ENCODE results near the gene ZNF414.

Gene ZNF414

GRCh38 chr19:8468124-8468523, 45.8 kb downstream of the ZNF414 start:
- no peak for FAIRE-seq
- no peak for DNase-seq (ENCODE audit: low spot score)

DNA sequence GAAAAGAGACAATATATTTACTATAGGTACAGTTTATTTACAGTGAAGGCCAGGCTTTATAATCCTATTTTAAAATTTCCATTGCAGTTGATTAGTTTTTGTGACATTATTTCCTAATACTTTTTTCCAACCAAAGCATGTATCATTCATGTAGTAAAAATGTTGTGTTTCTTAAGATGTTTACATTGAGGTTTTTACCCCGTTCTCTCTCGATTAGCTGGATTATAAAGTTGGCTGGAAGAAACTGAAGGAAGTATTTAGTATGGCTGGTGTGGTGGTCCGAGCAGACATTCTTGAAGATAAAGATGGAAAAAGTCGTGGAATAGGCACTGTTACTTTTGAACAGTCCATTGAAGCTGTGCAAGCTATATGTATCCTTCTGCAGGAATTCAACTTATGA, 47.9 kb downstream of the ZNF414 start:
- FAIRE-seq = no peak

DNA sequence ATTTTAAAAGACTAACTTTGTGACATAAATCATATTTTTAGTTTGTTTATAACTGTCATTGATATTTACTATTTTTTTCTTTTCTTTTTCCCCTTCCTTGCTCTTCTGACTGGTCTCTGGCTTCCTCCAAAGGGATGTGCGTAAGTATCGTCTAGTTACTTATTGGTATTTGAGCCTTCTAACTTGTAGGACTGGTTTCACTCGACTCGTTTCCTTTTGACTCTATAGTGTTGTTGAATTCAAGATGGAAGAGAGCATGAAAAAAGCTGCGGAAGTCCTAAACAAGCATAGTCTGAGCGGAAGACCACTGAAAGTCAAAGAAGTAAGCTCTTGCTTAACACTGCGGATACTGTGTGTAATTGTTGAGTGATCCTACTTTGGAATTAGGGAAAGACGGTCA, 50.6 kb downstream of the ZNF414 start:
- FAIRE-seq (no peak), DNase-seq (ENCODE audit: low spot score) (no peak)

More for the DNA sequence above, 47.9 kb downstream of the ZNF414 start:
- no peak for DNase-seq (ENCODE audit: low spot score)

GRCh38 chr19:8462571-8462970, 51.4 kb downstream of the ZNF414 start:
- DNase-seq (ENCODE audit: low spot score) (no peak), FAIRE-seq (no peak)

- DNase-seq (ENCODE audit: low spot score) = no peak
- FAIRE-seq = no peak
Measured at GRCh38 chr19:8461891-8462290, 52.1 kb downstream of the ZNF414 start.

- DNase-seq (ENCODE audit: low spot score) = no peak
- no peak for FAIRE-seq
Measured at GRCh38 chr19:8461376-8461775, 52.6 kb downstream of the ZNF414 start.

DNA sequence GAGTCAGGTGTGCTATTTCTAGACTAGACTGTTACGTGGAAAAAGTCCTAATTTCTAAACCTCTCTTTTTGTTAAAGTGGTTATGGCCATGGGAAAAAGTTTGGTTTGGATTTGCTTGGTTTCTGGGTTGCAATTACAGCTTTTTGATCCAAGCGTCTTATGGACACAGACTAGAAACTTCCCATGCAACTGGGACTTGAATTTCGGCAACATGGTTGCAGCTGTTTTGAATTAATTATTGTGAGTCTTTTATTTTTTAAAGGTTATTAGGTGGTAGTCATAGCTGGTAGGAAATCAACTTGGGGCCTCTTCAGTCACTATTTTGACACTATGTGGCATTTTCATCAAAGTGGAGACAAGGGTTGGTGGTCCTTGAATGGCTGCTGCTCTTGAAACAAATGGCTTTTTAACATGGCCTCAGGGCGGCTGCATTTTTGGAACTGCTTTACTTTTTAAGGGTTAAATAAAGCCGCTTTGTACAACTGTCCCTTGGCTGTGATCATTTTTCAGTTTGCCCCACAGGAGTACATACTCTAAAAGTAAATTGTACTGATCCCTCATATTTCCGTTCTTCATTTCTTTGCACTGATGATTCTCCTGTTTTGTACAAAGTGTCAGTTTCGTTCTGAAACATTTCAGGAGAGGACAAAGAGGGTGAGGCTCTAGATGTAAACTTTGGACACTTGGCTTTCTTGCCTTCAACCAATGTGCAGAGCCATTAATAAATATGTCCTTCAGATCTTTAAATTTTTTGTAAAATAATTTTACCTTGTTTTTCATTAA, 53.3 kb downstream of the ZNF414 start:
- FAIRE-seq (no peak), DNase-seq (ENCODE audit: low spot score) (no peak)
